GM12865 (cell line): ENCODE results near the gene SYT4.

ENCODE experiments used
- DNase-seq: peaks from one replicate; pipeline ENCODE4 v3.0.0; 2010; ENCODE audit warnings: low read depth
- H3K4me3 ChIP-seq: 2 replicates; pipeline ENCODE4 v1.5.1; 2011; ENCODE audit warnings: mild to moderate bottlenecking, low read depth, low read length, control low read depth
- CTCF ChIP-seq: IDR thresholded peaks from 2 replicates; pipeline ENCODE4 v1.5.1; 2011; ENCODE audit warnings: low read length, control low read depth, low read depth, inconsistent platforms; ENCODE audit not compliant: insufficient read depth; ENCODE audit errors: missing control alignments

Gene SYT4

GRCh38 chr18:43271593-43272432 is 5.5 kb downstream of the SYT4 start:
- peak; percentile 58 for TF ChIP-seq CTCF
- DNase-seq: peak; percentile 66
- H3K4me3 ChIP-seq: no peak overlapping the region

- TF ChIP-seq CTCF: no peak
- no peak overlapping the region for H3K4me3 ChIP-seq
- no peak for DNase-seq
Observed at GRCh38 chr18:43267818-43268217, 9.5 kb downstream of the SYT4 start.

GRCh38 chr18:43265465-43265864 is 11.8 kb downstream of the SYT4 start:
- TF ChIP-seq CTCF: no peak
- no peak overlapping the region for H3K4me3 ChIP-seq
- no peak for DNase-seq

- no peak overlapping the region for H3K4me3 ChIP-seq
- DNase-seq: no peak
- TF ChIP-seq CTCF: no peak
Observed at GRCh38 chr18:43248610-43249249, 28.6 kb downstream of the SYT4 start.

GRCh38 chr18:43247944-43248343 is 29.3 kb downstream of the SYT4 start:
- DNase-seq: no peak
- TF ChIP-seq CTCF: no peak
- no peak overlapping the region for H3K4me3 ChIP-seq

GRCh38 chr18:43238429-43238828 is 38.9 kb downstream of the SYT4 start:
- DNase-seq: no peak
- TF ChIP-seq CTCF: no peak
- H3K4me3 ChIP-seq: no peak overlapping the region
